ENCODE results near the gene DNAJC5G.
A peak's percentile ranks its signal among the peaks of the same experiment; 100 is the strongest.

The DNAJC5G gene

GRCh38 chr2:27322301-27322765 lies 47.1 kb downstream of the DNAJC5G start:
- no peak for TF ChIP-seq ZNF274 (IDR thresholded peaks at IDR 0.05; ENCODE audit: low read depth, low read length)
- peak overlapping the region; percentile 81 for H3K4me3 ChIP-seq (ENCODE audit: low read length)

GRCh38 chr2:27322766-27323595 lies 47.7 kb downstream of the DNAJC5G start, which contains the start of gene MPV17:
Gene MPV17, minus strand, starts transcription at chr2:27323097. Its CDS starts 580 bp downstream, at chr2:27322517.
- no peak for TF ChIP-seq ZNF274 (IDR thresholded peaks at IDR 0.05; ENCODE audit: low read depth, low read length)
- H3K4me3 ChIP-seq (ENCODE audit: low read length): peak within 1 kb of the TSS; percentile 81

GRCh38 chr2:27323596-27324285 lies 48.5 kb downstream of the DNAJC5G start:
- peak overlapping the region; percentile 81 for H3K4me3 ChIP-seq (ENCODE audit: low read length)
- no peak for TF ChIP-seq ZNF274 (IDR thresholded peaks at IDR 0.05; ENCODE audit: low read depth, low read length)

GRCh38 chr2:27324720-27325119 lies 49.5 kb downstream of the DNAJC5G start:
- H3K4me3 ChIP-seq (ENCODE audit: low read length): no peak overlapping the region
- no peak for TF ChIP-seq ZNF274 (IDR thresholded peaks at IDR 0.05; ENCODE audit: low read depth, low read length)

Data from GM08714 (cell line).